ENCODE data around the gene ABCB11. TPM values are rescaled to one million over a fixed set of nuclear protein-coding genes. Genes with fewer than 3 reads are reported as not detected.

The ABCB11 gene
- total and polyA plus RNA-seq, 2 donors (not counting 3 experiments of a cell fraction or from before 2014, with no cell fraction given), result 0.22 to 0.44 TPM

DNA sequence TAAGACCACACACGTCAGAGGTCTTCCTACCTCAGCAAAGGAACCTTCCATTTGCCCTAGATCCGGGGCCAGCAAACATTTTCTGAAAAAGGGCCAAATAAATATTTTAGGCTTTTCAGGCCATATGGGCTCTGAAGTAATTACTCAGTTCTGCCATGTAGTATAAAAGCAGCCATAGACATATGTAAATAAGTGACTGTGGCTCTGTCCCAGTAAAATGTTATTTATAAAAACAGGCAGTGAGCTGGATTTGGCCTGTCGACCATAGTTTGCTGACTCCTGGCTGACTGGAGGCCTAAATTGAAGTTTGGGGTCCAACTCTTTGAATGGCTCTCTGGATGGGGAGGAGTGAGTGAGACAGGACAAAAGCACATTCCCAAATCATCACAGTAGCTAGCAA is 49.5 kb downstream of the ABCB11 start:
- H3K79me2 ChIP-seq (ENCODE audit: control insufficient read depth, insufficient read depth, low read length), result no peaks in the 10 kb centered on the region
- no peaks in the 10 kb centered on the region for H3K36me3 ChIP-seq (ENCODE audit: control insufficient read depth in 2 of 2, extremely low read depth in 1 of 2, insufficient read depth in 2 of 2, low read length in 2 of 2)
- DNase-seq (ENCODE audit: low read depth, low spot score), result no peak
- no peaks in the 10 kb centered on the region for H3K9me1 ChIP-seq (replicated peaks; ENCODE audit: control insufficient read depth, extremely low read depth, insufficient read depth, low read length)
- no peak overlapping the region for H3K9ac ChIP-seq (replicated peaks; ENCODE audit: extremely low read depth, insufficient read depth, low read length)
- ChIA-PET POLR2A (no interaction called here), CTCF (no interaction called here)
- no peaks in the 10 kb centered on the region for H3K9me3 ChIP-seq (replicated peaks; ENCODE audit: control insufficient read depth, insufficient read depth, low read length)
- no peak for FAIRE-seq
- H3K4me2 ChIP-seq (ENCODE audit: insufficient read depth, low read length), result no peak overlapping the region
- H3K27me3 ChIP-seq (ENCODE audit: control insufficient read depth in 2 of 2, insufficient read depth in 2 of 2, low read length in 2 of 2), result no peaks in the 10 kb centered on the region
- H4K20me1 ChIP-seq (replicated peaks; ENCODE audit: control insufficient read depth, extremely low read depth, insufficient read depth, low read length), result no peaks in the 10 kb centered on the region
- H3K27ac ChIP-seq (ENCODE audit: insufficient read depth, low read depth, low read length), result no peak overlapping the region
- dilution Hi-C loops (cut with MboI; ENCODE audit: extremely low pct_ligation_motif_present, low sequenced_read_pairs), result no loop called here
- H2AFZ ChIP-seq (ENCODE audit: low read depth, low read length), result no peak overlapping the region
- no peaks in the 10 kb centered on the region for H3K4me1 ChIP-seq (ENCODE audit: control insufficient read depth, extremely low read depth, insufficient read depth, low read length)
- intact Hi-C loops (cut with micrococcal nuclease), result no loop called here
- no peak overlapping the region for H3K4me3 ChIP-seq (replicated peaks in 1 of 3; ENCODE audit: insufficient read depth in 1 of 3, low read depth in 1 of 3, low read length in 3 of 3)
- BruUV-seq (replicated peaks), result no TSS peak
- TF ChIP-seq MYC (IDR thresholded peaks at IDR 0.05; ENCODE audit: low read depth, low read length) (no peak), FOS (IDR thresholded peaks at IDR 0.05; ENCODE audit: borderline replicate concordance, insufficient read depth, low read length) (no peak), JUN (IDR thresholded peaks at IDR 0.05; ENCODE audit: borderline replicate concordance, insufficient read depth, insufficient read length, low read depth) (no peak), GATA2 (IDR thresholded peaks at IDR 0.05; ENCODE audit: insufficient read depth, insufficient read length, low read depth, low read length) (no peak), POLR2A (IDR thresholded peaks at IDR 0.05; ENCODE audit: low read depth, low read length) (no peak), EZH2 (IDR thresholded peaks at IDR 0.05; ENCODE audit: borderline replicate concordance, low read depth, low read length, severe bottlenecking) (no peak), POLR2AphosphoS5 (IDR thresholded peaks at IDR 0.05; ENCODE audit: insufficient read depth, low read depth, low read length) (no peak)
- TF ChIP-seq, protein P1, sequence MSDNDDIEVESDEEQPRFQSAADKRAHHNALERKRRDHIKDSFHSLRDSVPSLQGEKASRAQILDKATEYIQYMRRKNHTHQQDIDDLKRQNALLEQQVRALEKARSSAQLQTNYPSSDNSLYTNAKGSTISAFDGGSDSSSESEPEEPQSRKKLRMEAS (IDR thresholded peaks at IDR 0.05; ENCODE audit: insufficient read depth, insufficient read length), result no peak
- TF ChIP-seq, protein P2, sequence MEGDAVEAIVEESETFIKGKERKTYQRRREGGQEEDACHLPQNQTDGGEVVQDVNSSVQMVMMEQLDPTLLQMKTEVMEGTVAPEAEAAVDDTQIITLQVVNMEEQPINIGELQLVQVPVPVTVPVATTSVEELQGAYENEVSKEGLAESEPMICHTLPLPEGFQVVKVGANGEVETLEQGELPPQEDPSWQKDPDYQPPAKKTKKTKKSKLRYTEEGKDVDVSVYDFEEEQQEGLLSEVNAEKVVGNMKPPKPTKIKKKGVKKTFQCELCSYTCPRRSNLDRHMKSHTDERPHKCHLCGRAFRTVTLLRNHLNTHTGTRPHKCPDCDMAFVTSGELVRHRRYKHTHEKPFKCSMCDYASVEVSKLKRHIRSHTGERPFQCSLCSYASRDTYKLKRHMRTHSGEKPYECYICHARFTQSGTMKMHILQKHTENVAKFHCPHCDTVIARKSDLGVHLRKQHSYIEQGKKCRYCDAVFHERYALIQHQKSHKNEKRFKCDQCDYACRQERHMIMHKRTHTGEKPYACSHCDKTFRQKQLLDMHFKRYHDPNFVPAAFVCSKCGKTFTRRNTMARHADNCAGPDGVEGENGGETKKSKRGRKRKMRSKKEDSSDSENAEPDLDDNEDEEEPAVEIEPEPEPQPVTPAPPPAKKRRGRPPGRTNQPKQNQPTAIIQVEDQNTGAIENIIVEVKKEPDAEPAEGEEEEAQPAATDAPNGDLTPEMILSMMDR (IDR thresholded peaks at IDR 0.05; ENCODE audit: extremely low read depth in 1 of 2, insufficient read depth in 1 of 2, low read depth in 1 of 2, low read length in 2 of 2), result no peak

Data from endothelial cell of umbilical vein (primary cell).